A673 (cell line): Measurements from ENCODE around the gene CLEC17A. TPM values are rescaled to one million over a fixed set of nuclear protein-coding genes. Genes with fewer than 3 reads are reported as not detected.

Source experiments
- BruUV-seq: library from RNA; stranded (reverse); fragments of 400-500 nt; replicated peaks from 2 replicates; lab custom pipeline; 2021; lab: Mats Ljungman, UMichigan
- CTCF ChIA-PET: fragments of 300-600 bp; sonication (Branson Sonifier 250); formaldehyde crosslinking; loops from one replicate; lab custom pipeline; 2022; ENCODE audit warnings: antibody characterized with exemption; lab: Charles Lee
- POLR2A ChIA-PET: fragments of 300-600 bp; sonication (Branson Sonifier 250); formaldehyde crosslinking; loops from one replicate; lab custom pipeline; 2022; ENCODE audit warnings: antibody characterized with exemption; ENCODE audit not compliant: low non-redundant PET; lab: Charles Lee
- DNase-seq: peaks from one replicate; pipeline ENCODE4 v3.0.0-alpha.2; 2015; ENCODE audit warnings: low spot score
- H3K27ac ChIP-seq: fragments of 200-600 bp; sonication (generic); 2 replicates; pipeline ENCODE4 v1.5.1; 2016; ENCODE audit warnings: mixed run types, low read depth, mild to moderate bottlenecking, mixed read lengths, antibody characterized with exemption, low read length; ENCODE audit not compliant: poor library complexity, severe bottlenecking
- H3K27me3 ChIP-seq: fragments of 200-600 bp; sonication (generic); replicated peaks from 2 replicates; pipeline ENCODE4 v1.6.1; 2017; ENCODE audit warnings: mixed run types, low read depth, mild to moderate bottlenecking, mixed read lengths, antibody characterized with exemption, low read length; ENCODE audit not compliant: insufficient read depth, poor library complexity
- H3K36me3 ChIP-seq: fragments of 200-600 bp; sonication (generic); 2 replicates; pipeline ENCODE4 v1.6.1; 2016; ENCODE audit warnings: mixed run types, mild to moderate bottlenecking, mixed read lengths, antibody characterized with exemption, low read length; ENCODE audit not compliant: insufficient read depth, poor library complexity, severe bottlenecking
- H3K4me1 ChIP-seq: fragments of 200-600 bp; sonication (generic); 2 replicates; pipeline ENCODE4 v1.6.1; 2017; ENCODE audit warnings: mixed run types, mild to moderate bottlenecking, mixed read lengths, antibody characterized with exemption, low read length; ENCODE audit not compliant: insufficient read depth, poor library complexity, severe bottlenecking
- H3K4me3 ChIP-seq: fragments of 200-600 bp; sonication (generic); 2 replicates; pipeline ENCODE4 v1.5.1; 2016; ENCODE audit warnings: low read depth, mixed run types, mild to moderate bottlenecking, mixed read lengths, low read length; ENCODE audit not compliant: poor library complexity, severe bottlenecking
- H3K9me3 ChIP-seq: fragments of 200-600 bp; sonication (generic); 2 replicates; pipeline ENCODE4 v1.6.1; 2016; ENCODE audit warnings: mixed run types, low read depth, mild to moderate bottlenecking, mixed read lengths, antibody characterized with exemption, low read length; ENCODE audit not compliant: poor library complexity, severe bottlenecking
- EZH2 ChIP-seq: fragments of 200-600 bp; sonication (generic); IDR thresholded peaks from 2 replicates; pipeline ENCODE4 v1.6.1; 2017; ENCODE audit warnings: borderline replicate concordance, low read depth, mild to moderate bottlenecking, mixed read lengths, antibody characterized with exemption, low read length; ENCODE audit not compliant: poor library complexity, severe bottlenecking
- intact Hi-C: fragments of 100-400 bp; cut with micrococcal nuclease; formaldehyde crosslinking; loops from one replicate; pipeline ENCODE4 v1.10.0; 2022; ENCODE audit not compliant: unreplicated experiment
- total RNA-seq: library from RNA; stranded (reverse); gene quantifications from 2 replicates; pipeline ENCODE4 v1.2.3, GENCODE V29; 2021
- TF ChIP-seq, protein P1 (sequence below): fragments of 300-800, 200-600 bp; sonication (generic); conservative IDR thresholded peaks from 2 replicates; pipeline ENCODE4 v1.5.1; 2017; ENCODE audit warnings: low read depth, mild to moderate bottlenecking, antibody characterized with exemption, low read length, moderate library complexity, mixed read lengths

CLEC17A gene
- total RNA-seq, 1 experiment from 2014 or later = not detected

DNA sequence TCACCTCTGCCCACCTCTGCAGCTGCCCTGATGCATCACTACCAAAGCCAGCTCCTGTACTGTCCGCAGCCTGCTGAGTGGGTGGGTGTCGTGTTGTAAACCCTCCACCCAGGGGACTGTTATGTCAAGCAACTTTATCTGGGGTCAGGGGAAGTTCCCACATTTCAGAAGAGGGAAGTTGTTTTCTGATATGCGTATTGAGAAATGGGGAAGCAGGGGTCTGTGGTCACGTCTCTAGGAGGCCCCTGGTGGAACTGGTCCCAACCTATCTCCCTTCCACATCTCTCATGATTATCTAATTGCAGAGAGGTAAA lies 31.2 kb downstream of the CLEC17A start:
- Histone ChIP-seq H3K4me3 (no peak overlapping the region), H3K9me3 (no peaks in the 10 kb centered on the region), H3K4me1 (no peaks in the 10 kb centered on the region), H3K27me3 (no peaks in the 10 kb centered on the region), H3K27ac (no peak overlapping the region), H3K36me3 (no peaks in the 10 kb centered on the region)
- BruUV-seq = no TSS peak
- POLR2A ChIA-PET = no interaction called here
- intact Hi-C loops = no loop called here
- TF ChIP-seq EZH2 = no peak
- TF ChIP-seq, protein P1, sequence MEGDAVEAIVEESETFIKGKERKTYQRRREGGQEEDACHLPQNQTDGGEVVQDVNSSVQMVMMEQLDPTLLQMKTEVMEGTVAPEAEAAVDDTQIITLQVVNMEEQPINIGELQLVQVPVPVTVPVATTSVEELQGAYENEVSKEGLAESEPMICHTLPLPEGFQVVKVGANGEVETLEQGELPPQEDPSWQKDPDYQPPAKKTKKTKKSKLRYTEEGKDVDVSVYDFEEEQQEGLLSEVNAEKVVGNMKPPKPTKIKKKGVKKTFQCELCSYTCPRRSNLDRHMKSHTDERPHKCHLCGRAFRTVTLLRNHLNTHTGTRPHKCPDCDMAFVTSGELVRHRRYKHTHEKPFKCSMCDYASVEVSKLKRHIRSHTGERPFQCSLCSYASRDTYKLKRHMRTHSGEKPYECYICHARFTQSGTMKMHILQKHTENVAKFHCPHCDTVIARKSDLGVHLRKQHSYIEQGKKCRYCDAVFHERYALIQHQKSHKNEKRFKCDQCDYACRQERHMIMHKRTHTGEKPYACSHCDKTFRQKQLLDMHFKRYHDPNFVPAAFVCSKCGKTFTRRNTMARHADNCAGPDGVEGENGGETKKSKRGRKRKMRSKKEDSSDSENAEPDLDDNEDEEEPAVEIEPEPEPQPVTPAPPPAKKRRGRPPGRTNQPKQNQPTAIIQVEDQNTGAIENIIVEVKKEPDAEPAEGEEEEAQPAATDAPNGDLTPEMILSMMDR = no peak
- CTCF ChIA-PET = no interaction called here
- no peak for DNase-seq

DNA sequence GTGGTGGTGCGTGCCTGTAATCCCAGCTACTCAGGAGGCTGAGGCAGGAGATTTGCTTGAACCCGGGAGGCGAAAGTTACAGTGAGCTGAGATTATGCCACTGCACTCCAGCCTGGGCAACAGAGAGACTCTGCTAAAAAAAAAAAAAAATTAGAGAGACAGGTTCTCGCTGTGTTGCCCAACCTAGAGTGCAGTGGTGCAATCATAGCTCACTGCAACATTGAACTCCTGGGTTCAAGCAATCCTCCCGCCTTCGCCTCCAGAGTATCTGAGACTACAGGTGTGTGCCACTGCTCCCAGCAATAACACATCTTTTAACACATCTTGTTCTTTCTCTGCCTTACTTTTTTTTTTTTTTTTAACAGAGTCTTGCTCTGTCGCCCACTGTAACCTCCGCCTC lies 32.7 kb downstream of the CLEC17A start:
- Histone ChIP-seq H3K9me3 (no peaks in the 10 kb centered on the region), H3K4me1 (no peaks in the 10 kb centered on the region), H3K36me3 (no peaks in the 10 kb centered on the region), H3K4me3 (no peak overlapping the region), H3K27ac (no peak overlapping the region), H3K27me3 (no peaks in the 10 kb centered on the region)
- intact Hi-C loops = no loop called here
- CTCF ChIA-PET = no interaction called here
- POLR2A ChIA-PET = interaction anchor here (0.7 kb wide), 1 partner anchor 44 kb away, joined by 12 read pairs; the partner anchor contains the start of gene NDUFB7
- TF ChIP-seq, protein P1 = no peak
- TF ChIP-seq EZH2 = no peak
- DNase-seq = no peak
- no TSS peak for BruUV-seq

DNA sequence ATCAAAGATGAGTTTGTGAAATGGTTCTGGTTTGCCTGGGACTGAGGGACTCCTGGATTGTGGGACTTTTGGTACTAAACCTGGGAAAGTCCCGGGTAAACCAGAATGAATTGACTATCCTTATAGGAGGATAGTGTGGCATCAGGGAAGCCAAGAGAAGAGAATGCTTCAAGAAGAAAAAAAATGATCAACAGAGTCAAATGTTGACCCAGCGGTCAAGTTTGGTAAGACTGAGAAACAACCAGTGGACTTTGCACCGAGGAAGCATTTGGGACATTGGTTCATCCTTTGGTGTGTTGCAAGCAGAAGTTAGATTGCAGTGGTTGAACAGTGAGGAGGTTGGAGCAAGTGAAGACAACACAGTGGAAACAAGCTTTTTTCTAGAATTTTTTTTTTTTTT lies 33.5 kb downstream of the CLEC17A start:
- no TSS peak for BruUV-seq
- TF ChIP-seq, protein P1 = no peak
- TF ChIP-seq EZH2 = no peak
- Histone ChIP-seq H3K4me3 (no peak overlapping the region), H3K4me1 (no peaks in the 10 kb centered on the region), H3K36me3 (no peaks in the 10 kb centered on the region), H3K27me3 (no peaks in the 10 kb centered on the region), H3K9me3 (no peaks in the 10 kb centered on the region), H3K27ac (no peak overlapping the region)
- CTCF ChIA-PET = no interaction called here
- DNase-seq = no peak
- POLR2A ChIA-PET = no interaction called here
- intact Hi-C loops = no loop called here
